HG02588 (cell line): ENCODE data around the gene TIAM2.

ENCODE experiments used
- ATAC-seq: cut with Tn5 transposase; IDR thresholded peaks from one replicate; pipeline ENCODE4 v1.9.1; 2021; ENCODE audit warnings: mild to moderate bottlenecking, moderate library complexity; ENCODE audit not compliant: unreplicated experiment

TIAM2 gene

DNA sequence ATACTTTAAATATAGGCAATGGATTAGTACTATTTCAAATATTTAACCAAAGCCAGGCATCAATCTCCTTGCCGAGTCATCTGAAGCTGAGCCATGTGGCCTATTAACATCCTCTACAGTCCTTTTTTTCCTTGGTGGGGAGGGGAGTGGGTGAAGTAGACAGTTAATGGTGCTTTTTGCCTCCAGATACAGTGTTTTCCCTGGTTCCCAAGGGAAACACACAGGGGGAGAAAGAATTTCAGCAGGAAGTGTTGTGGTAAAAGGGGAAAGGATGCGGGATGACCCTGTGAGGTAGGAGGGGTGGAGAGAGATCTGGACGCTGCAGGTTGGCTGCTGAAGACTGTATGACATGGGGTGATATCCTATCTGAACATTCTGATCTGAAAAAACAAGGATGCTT lies 278.3 kb downstream of the TIAM2 start:
- no peak for ATAC-seq

- no peak for ATAC-seq
Measured at GRCh38 chr6:155274106-155274505, 279.0 kb downstream of the TIAM2 start.

- no peak for ATAC-seq
Measured at GRCh38 chr6:155274533-155274932, 279.4 kb downstream of the TIAM2 start.

DNA sequence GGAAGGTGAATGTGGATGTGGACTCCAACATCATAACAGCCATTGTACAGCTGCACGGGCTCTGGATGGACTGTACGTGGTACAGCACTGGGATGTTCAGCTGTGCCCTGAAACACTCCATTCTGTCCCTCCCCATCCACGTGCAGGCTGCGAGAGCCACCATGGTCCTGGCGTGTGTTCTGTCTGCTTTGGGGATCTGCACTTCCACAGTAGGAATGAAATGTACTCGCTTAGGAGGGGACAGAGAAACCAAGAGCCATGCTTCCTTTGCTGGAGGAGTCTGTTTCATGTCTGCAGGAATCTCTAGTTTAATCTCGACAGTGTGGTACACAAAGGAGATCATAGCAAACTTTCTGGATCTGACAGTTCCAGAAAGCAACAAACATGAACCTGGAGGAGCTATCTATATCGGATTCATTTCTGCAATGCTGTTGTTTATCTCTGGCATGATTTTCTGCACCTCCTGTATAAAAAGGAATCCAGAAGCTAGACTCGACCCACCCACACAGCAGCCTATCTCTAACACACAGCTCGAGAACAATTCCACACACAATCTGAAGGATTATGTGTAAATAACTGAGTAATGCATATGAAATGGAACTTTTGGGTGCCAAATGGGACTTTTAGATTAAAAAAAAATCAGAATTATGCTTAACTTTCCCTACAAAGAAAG lies 280.8 kb downstream of the TIAM2 start:
- ATAC-seq = no peak

- ATAC-seq = no peak
Measured at GRCh38 chr6:155276638-155277037, 281.5 kb downstream of the TIAM2 start.

DNA sequence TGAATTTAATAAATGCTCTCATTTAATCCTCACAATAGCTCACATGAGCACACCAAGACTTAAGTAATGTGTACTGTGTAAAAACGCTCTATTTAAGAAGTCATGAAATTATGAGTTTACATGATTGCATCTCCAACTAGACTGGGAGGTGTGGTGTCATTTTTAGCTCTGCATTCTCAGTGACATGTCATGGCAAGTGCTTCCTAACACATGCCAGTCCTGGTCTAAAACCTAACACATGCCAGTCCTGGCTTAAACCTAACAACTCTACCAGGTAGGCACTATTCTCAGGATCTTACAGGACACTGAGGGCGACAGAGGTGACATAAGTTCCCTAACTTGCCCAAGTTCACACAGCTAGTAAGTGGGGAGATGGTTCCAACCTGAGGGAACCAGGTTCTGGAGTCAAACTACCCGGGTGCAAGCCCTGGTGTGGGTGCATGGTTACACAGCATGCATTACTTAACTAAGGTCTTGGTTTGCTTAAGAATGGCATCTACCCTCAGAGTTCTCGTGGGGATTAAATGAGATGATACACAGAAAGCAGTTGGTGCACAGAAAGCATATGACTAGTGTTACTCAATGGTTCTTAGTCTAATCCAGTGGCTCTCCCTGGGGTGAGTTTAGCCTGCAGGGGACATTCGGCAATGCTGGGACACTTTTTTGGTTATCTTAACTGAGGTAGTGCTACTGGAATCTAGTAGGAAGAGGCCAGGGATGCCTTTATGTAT lies 283.4 kb downstream of the TIAM2 start:
- ATAC-seq = no peak

DNA sequence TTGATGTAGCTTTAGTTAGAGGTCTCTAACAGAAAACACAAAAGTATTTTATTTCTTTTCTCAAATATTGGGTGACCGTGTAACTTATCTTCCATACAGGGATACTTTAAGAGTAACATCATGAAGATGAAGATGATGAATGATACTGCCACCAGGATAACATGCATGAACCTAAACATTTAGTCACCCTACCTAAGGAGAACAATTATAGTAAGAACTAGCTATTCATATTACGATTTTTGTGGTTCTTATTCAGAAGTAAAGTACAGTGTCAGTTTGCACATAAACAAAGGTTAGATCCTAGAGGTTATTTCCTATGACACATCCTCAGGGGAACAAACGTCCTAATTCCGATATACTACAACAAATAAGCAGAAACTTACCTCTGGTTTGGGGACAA lies 289.7 kb downstream of the TIAM2 start:
- ATAC-seq = no peak

DNA sequence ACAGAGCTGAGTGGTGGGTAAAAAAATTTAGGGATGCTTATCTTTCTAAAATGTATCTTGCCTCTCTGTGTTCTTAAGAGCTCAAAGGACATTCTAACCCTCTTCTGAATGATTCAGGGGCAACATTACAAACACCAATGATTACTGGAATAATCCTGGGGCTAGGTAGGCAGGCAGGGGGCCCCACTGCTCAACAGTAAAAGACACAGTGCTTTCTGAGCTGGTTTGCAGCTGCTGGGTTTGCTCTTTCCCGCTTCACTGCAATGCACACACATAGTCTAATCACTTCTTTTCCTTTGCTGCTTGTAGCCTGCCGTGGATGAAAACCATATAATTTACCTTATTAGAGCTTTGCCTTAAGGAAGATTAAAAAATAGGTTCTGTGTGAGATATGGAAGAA lies 292.6 kb downstream of the TIAM2 start:
- no peak for ATAC-seq

GRCh38 chr6:155290491-155290890 lies 295.4 kb downstream of the TIAM2 start:
- no peak for ATAC-seq

DNA sequence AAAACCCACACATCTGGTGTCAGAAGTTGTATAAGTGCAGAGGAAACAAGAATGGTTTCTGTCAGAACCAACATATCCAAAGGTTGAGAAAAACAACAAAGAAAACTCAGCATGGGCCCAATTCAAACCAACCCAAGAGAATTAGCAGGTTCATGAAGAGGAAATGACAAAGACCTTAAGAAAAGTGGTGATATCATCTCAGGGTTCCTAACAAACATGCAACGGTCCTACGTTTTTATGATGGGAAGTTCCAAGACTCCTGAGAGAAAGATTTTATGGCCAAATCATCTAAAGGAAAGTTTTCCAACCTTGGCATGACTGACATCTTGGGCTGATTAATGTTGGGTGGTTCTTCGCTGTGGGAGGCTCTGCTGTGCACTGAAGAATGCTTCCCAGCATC lies 296.2 kb downstream of the TIAM2 start:
- no peak for ATAC-seq

DNA sequence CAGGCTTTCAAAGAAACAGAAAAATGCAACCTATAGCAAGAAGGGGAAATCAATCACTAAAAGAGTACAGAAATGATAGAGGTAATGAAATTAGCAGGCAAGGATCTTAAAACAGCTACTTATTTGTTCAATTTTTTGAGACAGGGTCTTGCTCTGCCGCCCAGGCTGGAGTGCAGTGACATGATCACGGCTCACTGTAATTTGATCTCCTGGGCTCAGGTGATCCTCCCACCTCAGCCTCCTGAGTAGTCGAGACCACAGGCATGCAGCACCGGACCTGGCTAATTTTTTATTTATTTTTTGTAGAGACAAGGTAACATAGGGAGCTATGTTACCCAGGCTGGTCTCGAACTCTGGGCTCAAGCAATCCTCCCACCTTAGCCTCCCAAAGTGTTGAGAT lies 297.6 kb downstream of the TIAM2 start:
- ATAC-seq = no peak

DNA sequence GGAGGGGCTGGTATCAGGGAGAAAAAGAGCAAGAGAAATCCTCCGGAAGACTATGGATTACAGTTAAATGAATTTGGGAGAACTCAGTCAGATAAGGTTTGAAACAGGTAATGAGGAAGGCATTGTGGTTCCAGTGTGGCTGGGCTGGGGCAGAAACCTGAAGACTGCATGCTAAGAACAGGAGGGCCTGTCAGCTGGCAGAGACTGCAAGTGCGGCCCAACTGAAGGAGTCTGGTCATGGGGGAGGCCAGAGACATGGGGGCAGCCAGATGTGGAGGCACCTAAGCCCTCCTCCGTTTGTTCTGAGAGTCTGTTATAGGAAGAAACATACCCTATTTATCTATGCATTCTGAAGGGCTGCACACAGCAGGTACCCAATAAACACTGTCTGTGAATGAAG lies 302.6 kb downstream of the TIAM2 start:
- ATAC-seq = no peak

DNA sequence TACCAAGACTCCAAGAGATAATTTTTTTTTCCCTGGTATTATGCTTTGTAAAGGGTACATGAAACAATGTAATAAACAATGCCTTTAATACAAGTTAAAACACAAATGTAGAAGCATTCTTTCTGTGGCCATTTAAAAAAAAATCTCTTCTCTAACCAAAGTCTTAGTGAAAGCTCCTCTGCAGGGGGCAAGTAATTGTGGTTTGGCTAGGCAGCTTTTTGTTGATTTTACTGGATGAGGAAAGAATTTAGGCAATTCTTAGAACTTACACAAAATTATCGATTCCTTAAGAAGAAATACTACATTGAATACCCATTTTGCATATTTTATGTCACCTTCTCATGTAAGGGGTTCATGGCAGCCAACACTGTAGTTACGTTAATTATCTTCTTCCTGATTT lies 306.8 kb downstream of the TIAM2 start:
- no peak for ATAC-seq

- no peak for ATAC-seq
Measured at GRCh38 chr6:155303361-155303870, 308.3 kb downstream of the TIAM2 start.

GRCh38 chr6:155306958-155307357 lies 311.8 kb downstream of the TIAM2 start:
- ATAC-seq = no peak
